Esophagus muscularis mucosa (tissue), 4 donors: ENCODE measurements around the gene SZRD1.

Source experiments
- CTCF ChIP-seq, 3 experiments: fragments of 200-600 bp in 2 of 3; fragments of 450-650 bp in 1 of 3; sonication (generic) in 2 of 3; IDR thresholded peaks; one replicate each; pipeline ENCODE4 v1.5.1; 2017 to 2019; ENCODE audit warnings: antibody characterized with exemption in 3 of 3, mild to moderate bottlenecking in 2 of 3, moderate library complexity in 1 of 3
- EP300 ChIP-seq: sonication (generic); formaldehyde crosslinking; IDR thresholded peaks from one replicate; pipeline ENCODE4 v1.6.1; 2017; ENCODE audit warnings: antibody characterized with exemption
- POLR2A ChIP-seq: fragments of 450-650 bp; IDR thresholded peaks from one replicate; pipeline ENCODE4 v1.6.1; 2017; ENCODE audit warnings: antibody characterized with exemption, moderate library complexity, mild to moderate bottlenecking, low read depth
- POLR2AphosphoS5 ChIP-seq, 2 donors: sonication (generic); formaldehyde crosslinking; IDR thresholded peaks; one replicate each; pipeline ENCODE4 v1.6.1; 2017; ENCODE audit warnings: antibody characterized with exemption in 2 of 2

- TF ChIP-seq CTCF (IDR thresholded peaks at IDR 0.05), result no peak
- TF ChIP-seq POLR2AphosphoS5 (IDR thresholded peaks at IDR 0.05), result no peak
- TF ChIP-seq EP300, result no peak
- TF ChIP-seq POLR2A, result no peak
Measured at GRCh38 chr1:16441282-16441665, 74.2 kb downstream of the SZRD1 start.
